Fibroblast of mammary gland (primary cell): ENCODE results near the gene GP1BA.
"Not testable (repeated sequence)": the region's sequence is repeated elsewhere in the genome, so short reads cannot be mapped to it uniquely, and the experiment has no call there.

Source experiments
- DNase-seq: peaks from one replicate; pipeline ENCODE4 v3.0.0-alpha.2; 2010; ENCODE audit warnings: low read depth
- H3K4me3 ChIP-seq: 2 replicates; pipeline ENCODE4 v1.5.1; 2011; ENCODE audit warnings: low read depth, mild to moderate bottlenecking, low read length, moderate library complexity; ENCODE audit not compliant: control insufficient read depth
- TF ChIP-seq, protein P1 (sequence below): conservative IDR thresholded peaks from 2 replicates; pipeline ENCODE4 v1.5.1; 2011; ENCODE audit warnings: low read depth, low read length, inconsistent platforms; ENCODE audit not compliant: control insufficient read depth, insufficient read depth

GP1BA gene

DNA sequence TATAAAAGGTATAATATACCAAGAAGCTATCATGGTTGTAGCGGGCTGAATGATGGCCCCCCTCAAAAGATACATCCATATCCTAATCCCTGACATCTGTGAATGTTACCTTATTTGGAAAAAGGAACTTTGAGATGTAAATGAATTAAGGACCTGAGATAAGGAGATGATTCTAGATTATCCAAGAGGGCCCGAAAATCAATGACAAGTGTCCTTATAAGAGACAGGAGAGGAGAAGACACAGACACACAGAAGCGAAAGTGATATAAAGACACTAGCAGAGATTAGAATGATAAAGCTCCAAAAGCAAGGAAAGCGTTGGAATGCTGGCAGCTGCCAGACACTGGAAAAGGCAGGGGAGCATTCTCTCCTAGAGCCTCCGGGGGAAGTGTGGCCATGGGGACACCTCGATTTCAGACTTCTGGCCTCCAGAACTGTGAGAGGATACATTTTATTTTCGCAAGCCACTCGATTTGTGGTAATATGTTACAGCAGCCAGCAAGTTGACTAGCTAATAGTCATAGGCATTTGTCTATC lies 12.5 kb upstream of the GP1BA start:
- DNase-seq, result no peak
- TF ChIP-seq, protein P1, sequence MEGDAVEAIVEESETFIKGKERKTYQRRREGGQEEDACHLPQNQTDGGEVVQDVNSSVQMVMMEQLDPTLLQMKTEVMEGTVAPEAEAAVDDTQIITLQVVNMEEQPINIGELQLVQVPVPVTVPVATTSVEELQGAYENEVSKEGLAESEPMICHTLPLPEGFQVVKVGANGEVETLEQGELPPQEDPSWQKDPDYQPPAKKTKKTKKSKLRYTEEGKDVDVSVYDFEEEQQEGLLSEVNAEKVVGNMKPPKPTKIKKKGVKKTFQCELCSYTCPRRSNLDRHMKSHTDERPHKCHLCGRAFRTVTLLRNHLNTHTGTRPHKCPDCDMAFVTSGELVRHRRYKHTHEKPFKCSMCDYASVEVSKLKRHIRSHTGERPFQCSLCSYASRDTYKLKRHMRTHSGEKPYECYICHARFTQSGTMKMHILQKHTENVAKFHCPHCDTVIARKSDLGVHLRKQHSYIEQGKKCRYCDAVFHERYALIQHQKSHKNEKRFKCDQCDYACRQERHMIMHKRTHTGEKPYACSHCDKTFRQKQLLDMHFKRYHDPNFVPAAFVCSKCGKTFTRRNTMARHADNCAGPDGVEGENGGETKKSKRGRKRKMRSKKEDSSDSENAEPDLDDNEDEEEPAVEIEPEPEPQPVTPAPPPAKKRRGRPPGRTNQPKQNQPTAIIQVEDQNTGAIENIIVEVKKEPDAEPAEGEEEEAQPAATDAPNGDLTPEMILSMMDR, result no peak
- no peak overlapping the region for H3K4me3 ChIP-seq

- TF ChIP-seq, protein P1, result no peak
- H3K4me3 ChIP-seq, result no peak overlapping the region
- peak; percentile 58 for DNase-seq
Observed at GRCh38 chr17:4920351-4921048, 11.6 kb upstream of the GP1BA start.

- no peak for DNase-seq
- TF ChIP-seq, protein P1, result no peak
Observed at GRCh38 chr17:4921320-4921719, 10.8 kb upstream of the GP1BA start.

GRCh38 chr17:4926577-4927335 lies 5.3 kb upstream of the GP1BA start:
- not testable (repeated sequence) for DNase-seq

More at GRCh38 chr17:4921320-4921719, 10.8 kb upstream of the GP1BA start:
- H3K4me3 ChIP-seq, result no peak overlapping the region

DNA sequence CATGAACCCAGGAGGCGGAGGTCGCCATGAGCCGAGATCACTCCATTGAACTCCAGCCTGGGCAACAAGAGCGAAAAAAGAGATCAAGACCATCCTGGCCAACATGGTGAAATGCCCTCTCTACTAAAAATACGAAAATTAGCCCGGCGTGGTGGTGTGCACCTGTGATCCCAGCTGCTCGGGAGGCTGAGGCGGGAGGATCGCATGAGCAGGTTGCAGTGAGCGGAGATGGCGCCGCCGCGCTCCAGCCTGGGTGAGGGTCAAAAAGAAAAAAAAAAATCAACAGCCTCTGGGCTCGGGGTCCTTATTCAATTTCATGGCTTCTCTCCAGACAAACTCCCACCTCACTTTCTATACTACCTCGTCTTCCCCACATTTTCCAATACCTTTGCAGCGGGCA lies 3.2 kb upstream of the GP1BA start:
- TF ChIP-seq, protein P1, result no peak
- DNase-seq, result no peak
- H3K4me3 ChIP-seq, result no peak overlapping the region

More at GRCh38 chr17:4926577-4927335, 5.3 kb upstream of the GP1BA start:
- not testable (repeated sequence) for H3K4me3 ChIP-seq

DNA sequence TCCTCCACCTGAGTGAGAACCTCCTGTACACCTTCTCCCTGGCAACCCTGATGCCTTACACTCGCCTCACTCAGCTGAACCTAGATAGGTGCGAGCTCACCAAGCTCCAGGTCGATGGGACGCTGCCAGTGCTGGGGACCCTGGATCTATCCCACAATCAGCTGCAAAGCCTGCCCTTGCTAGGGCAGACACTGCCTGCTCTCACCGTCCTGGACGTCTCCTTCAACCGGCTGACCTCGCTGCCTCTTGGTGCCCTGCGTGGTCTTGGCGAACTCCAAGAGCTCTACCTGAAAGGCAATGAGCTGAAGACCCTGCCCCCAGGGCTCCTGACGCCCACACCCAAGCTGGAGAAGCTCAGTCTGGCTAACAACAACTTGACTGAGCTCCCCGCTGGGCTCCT lies 679 bp downstream of the GP1BA start:
- DNase-seq, result no peak
- TF ChIP-seq, protein P1, result no peak
- H3K4me3 ChIP-seq, result no peak overlapping the region

DNA sequence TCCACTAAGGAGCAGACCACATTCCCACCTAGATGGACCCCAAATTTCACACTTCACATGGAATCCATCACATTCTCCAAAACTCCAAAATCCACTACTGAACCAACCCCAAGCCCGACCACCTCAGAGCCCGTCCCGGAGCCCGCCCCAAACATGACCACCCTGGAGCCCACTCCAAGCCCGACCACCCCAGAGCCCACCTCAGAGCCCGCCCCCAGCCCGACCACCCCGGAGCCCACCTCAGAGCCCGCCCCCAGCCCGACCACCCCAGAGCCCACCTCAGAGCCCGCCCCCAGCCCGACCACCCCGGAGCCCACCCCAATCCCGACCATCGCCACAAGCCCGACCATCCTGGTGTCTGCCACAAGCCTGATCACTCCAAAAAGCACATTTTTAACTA lies 1.6 kb downstream of the GP1BA start:
- TF ChIP-seq, protein P1, result no peak
- H3K4me3 ChIP-seq, result no peak overlapping the region
- DNase-seq, result no peak
